ENCODE measurements around the gene PCGF3. TPM values are rescaled to one million over a fixed set of nuclear protein-coding genes. Genes with fewer than 3 reads are reported as not detected.

PCGF3 gene
- total and polyA plus RNA-seq, 9 of the 15 experiments (the other 6 are each of a cell fraction or from before 2014, with no cell fraction given), result 2.6 to 46.1 (median 20.3) TPM

GRCh38 chr4:674172-675035 lies 31.2 kb upstream of the PCGF3 start, which contains the start of the genes ATP5ME and MYL5 (continued):
- TF ChIP-seq HMG20B (CRISPR knock-in tag; IDR thresholded peaks at IDR 0.05) (0 out of 2 replicates have a peak, but pooled peaks have one; percentile 66), BRF1 (IDR thresholded peaks at IDR 0.05; ENCODE audit: borderline replicate concordance, extremely low read depth, insufficient read length) (no peak), SUPT5H (IDR thresholded peaks at IDR 0.05) (peak; percentile 64), NFATC3 (IDR thresholded peaks at IDR 0.05) (no peak), MTA3 (IDR thresholded peaks at IDR 0.05; ENCODE audit: borderline replicate concordance) (peak; percentile 72; the same call in 1 of the 2 replicates), ZNF551 (CRISPR knock-in tag; IDR thresholded peaks at IDR 0.05) (no peak), PHB (CRISPR knock-in tag; IDR thresholded peaks at IDR 0.05) (no peak), MEF2D (tag; conservative IDR thresholded peaks at IDR 0.05; ENCODE audit: low read depth) (no peak), RBM39 (optimal IDR thresholded peaks at IDR 0.05; ENCODE audit: low read depth, low read length) (no peak), ZNF23 (CRISPR knock-in tag; IDR thresholded peaks at IDR 0.05) (no peak), DEAF1 (CRISPR knock-in tag; IDR thresholded peaks at IDR 0.05) (0 out of 2 replicates have a peak, but pooled peaks have one; percentile 41), XRCC3 (IDR thresholded peaks at IDR 0.05) (no peak), KAT7 (CRISPR knock-in tag; IDR thresholded peaks at IDR 0.05; ENCODE audit: borderline replicate concordance) (no peak; the same call in 1 of the 2 replicates), POLR2A (conservative IDR thresholded peaks at IDR 0.05) (peak; percentile 76), PRMT5 (CRISPR knock-in tag; IDR thresholded peaks at IDR 0.05) (no peak), RNF2 (IDR thresholded peaks at IDR 0.05) (peak; percentile 27; the same call in 1 of the 2 replicates), JUND (IDR thresholded peaks at IDR 0.05; ENCODE audit: borderline replicate concordance, low read depth, low read length) (peak; percentile 95), JUND (tag; IDR thresholded peaks at IDR 0.05; ENCODE audit: borderline replicate concordance, low read depth, low read length) (peak; percentile 90; the same call in 2 of the 3 replicates), CXXC5 (CRISPR knock-in tag; IDR thresholded peaks at IDR 0.05) (peak; percentile 89), EP300 (IDR thresholded peaks at IDR 0.05; ENCODE audit: low read length) (peak; percentile 18; the same call in 1 of the 2 replicates), SNIP1 (IDR thresholded peaks at IDR 0.05; ENCODE audit: low read depth) (no peak), LEF1 (IDR thresholded peaks at IDR 0.05) (no peak), NCOA2 (IDR thresholded peaks at IDR 0.05; ENCODE audit: partially characterized antibody in 2 of 2) (no peak), ADNP (tag; IDR thresholded peaks at IDR 0.05) (no peak), RBFOX2 (IDR thresholded peaks at IDR 0.05; ENCODE audit: low read depth, low read length) (peak; percentile 85), ETV1 (tag; conservative IDR thresholded peaks at IDR 0.05; ENCODE audit: low read depth) (peak; percentile 68), MYNN (IDR thresholded peaks at IDR 0.05) (no peak), MYNN (CRISPR knock-in tag; IDR thresholded peaks at IDR 0.05) (no peak), NR2F6 (CRISPR knock-in tag; IDR thresholded peaks at IDR 0.05) (no peak)
- TF ChIP-seq, protein P1, sequence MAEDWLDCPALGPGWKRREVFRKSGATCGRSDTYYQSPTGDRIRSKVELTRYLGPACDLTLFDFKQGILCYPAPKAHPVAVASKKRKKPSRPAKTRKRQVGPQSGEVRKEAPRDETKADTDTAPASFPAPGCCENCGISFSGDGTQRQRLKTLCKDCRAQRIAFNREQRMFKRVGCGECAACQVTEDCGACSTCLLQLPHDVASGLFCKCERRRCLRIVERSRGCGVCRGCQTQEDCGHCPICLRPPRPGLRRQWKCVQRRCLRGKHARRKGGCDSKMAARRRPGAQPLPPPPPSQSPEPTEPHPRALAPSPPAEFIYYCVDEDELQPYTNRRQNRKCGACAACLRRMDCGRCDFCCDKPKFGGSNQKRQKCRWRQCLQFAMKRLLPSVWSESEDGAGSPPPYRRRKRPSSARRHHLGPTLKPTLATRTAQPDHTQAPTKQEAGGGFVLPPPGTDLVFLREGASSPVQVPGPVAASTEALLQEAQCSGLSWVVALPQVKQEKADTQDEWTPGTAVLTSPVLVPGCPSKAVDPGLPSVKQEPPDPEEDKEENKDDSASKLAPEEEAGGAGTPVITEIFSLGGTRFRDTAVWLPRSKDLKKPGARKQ (CRISPR knock-in tag; IDR thresholded peaks at IDR 0.05), result no peak

Data from K562 (cell line).